Measurements from ENCODE around the gene P4HB.

P4HB gene

GRCh38 chr17:81794074-81794476 is 66.3 kb downstream of the P4HB start:
- no peak overlapping the region for H3K4me3 ChIP-seq (ENCODE audit: low read depth, low read length)
- ChIA-PET CTCF (interaction anchor here (1.3 kb wide), 1 partner anchor 56 kb away, joined by 5 read pairs; no protein-coding TSS in a partner anchor), POLR2A (no interaction called here)
- H3K36me3 ChIP-seq (ENCODE audit: control insufficient read depth in 2 of 2, insufficient read depth in 1 of 2, low read length in 2 of 2): no peaks in the 10 kb centered on the region; a peak in 1 of 3 replicates
- no peaks in the 10 kb centered on the region for H3K4me1 ChIP-seq (ENCODE audit: control insufficient read depth, insufficient read depth, low read length)
- H3K9me3 ChIP-seq (ENCODE audit: control insufficient read depth, insufficient read depth, low read depth, low read length): no peaks in the 10 kb centered on the region
- TF ChIP-seq ZNF621 (tag by site-specific recombination; IDR thresholded peaks at IDR 0.05) (no peak), ZNF2 (tag by site-specific recombination; IDR thresholded peaks at IDR 0.05) (no peak), ZNF426 (tag by site-specific recombination; IDR thresholded peaks at IDR 0.05) (no peak), ZNF248 (tag by site-specific recombination; IDR thresholded peaks at IDR 0.05) (0 out of 2 replicates have a peak, but pooled peaks have one; percentile 45), ZNF311 (tag by site-specific recombination; IDR thresholded peaks at IDR 0.05; ENCODE audit: borderline replicate concordance) (no peak), ZBTB1 (tag by site-specific recombination; IDR thresholded peaks at IDR 0.05) (no peak), SALL2 (tag by site-specific recombination; IDR thresholded peaks at IDR 0.05; ENCODE audit: borderline replicate concordance) (peak; percentile 68; the same call in 1 of the 2 replicates), ZNF266 (tag by site-specific recombination; IDR thresholded peaks at IDR 0.05; ENCODE audit: low read depth) (no peak), ZNF211 (tag by site-specific recombination; IDR thresholded peaks at IDR 0.05; ENCODE audit: low read depth) (no peak), KLF8 (tag by site-specific recombination; IDR thresholded peaks at IDR 0.05) (no peak), ZNF175 (tag by site-specific recombination; IDR thresholded peaks at IDR 0.05) (no peak), KLF17 (tag by site-specific recombination; IDR thresholded peaks at IDR 0.05) (no peak), OVOL3 (tag by site-specific recombination; IDR thresholded peaks at IDR 0.05) (no peak), ZNF239 (tag by site-specific recombination; IDR thresholded peaks at IDR 0.05) (0 out of 2 replicates have a peak, but pooled peaks have one; percentile 14), ZNF473 (tag by site-specific recombination; IDR thresholded peaks at IDR 0.05) (no peak), ZNF112 (tag by site-specific recombination; IDR thresholded peaks at IDR 0.05) (0 out of 2 replicates have a peak, but pooled peaks have one; percentile 5), ZNF776 (tag by site-specific recombination; IDR thresholded peaks at IDR 0.05; ENCODE audit: borderline replicate concordance) (0 out of 2 replicates have a peak, but pooled peaks have one; percentile 15), ZNF521 (tag by site-specific recombination; IDR thresholded peaks at IDR 0.05) (0 out of 2 replicates have a peak, but pooled peaks have one; percentile 64), ZNF391 (tag by site-specific recombination; IDR thresholded peaks at IDR 0.05; ENCODE audit: borderline replicate concordance, low read depth) (no peak), ZNF76 (tag by site-specific recombination; IDR thresholded peaks at IDR 0.05; ENCODE audit: borderline replicate concordance, low read depth) (no peak), SCRT2 (tag by site-specific recombination; IDR thresholded peaks at IDR 0.05) (no peak), ZSCAN4 (tag by site-specific recombination; IDR thresholded peaks at IDR 0.05) (peak; percentile 77; the same call in 1 of the 2 replicates), ZNF560 (tag by site-specific recombination; IDR thresholded peaks at IDR 0.05; ENCODE audit: borderline replicate concordance) (no peak), ZNF366 (tag by site-specific recombination; conservative IDR thresholded peaks at IDR 0.05) (no peak)
- TF ChIP-seq, protein P1, sequence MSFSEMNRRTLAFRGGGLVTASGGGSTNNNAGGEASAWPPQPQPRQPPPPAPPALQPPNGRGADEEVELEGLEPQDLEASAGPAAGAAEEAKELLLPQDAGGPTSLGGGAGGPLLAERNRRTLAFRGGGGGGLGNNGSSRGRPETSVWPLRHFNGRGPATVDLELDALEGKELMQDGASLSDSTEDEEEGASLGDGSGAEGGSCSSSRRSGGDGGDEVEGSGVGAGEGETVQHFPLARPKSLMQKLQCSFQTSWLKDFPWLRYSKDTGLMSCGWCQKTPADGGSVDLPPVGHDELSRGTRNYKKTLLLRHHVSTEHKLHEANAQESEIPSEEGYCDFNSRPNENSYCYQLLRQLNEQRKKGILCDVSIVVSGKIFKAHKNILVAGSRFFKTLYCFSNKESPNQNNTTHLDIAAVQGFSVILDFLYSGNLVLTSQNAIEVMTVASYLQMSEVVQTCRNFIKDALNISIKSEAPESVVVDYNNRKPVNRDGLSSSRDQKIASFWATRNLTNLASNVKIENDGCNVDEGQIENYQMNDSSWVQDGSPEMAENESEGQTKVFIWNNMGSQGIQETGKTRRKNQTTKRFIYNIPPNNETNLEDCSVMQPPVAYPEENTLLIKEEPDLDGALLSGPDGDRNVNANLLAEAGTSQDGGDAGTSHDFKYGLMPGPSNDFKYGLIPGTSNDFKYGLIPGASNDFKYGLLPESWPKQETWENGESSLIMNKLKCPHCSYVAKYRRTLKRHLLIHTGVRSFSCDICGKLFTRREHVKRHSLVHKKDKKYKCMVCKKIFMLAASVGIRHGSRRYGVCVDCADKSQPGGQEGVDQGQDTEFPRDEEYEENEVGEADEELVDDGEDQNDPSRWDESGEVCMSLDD (tag by site-specific recombination; IDR thresholded peaks at IDR 0.05): no peak
- TF ChIP-seq, protein P2, sequence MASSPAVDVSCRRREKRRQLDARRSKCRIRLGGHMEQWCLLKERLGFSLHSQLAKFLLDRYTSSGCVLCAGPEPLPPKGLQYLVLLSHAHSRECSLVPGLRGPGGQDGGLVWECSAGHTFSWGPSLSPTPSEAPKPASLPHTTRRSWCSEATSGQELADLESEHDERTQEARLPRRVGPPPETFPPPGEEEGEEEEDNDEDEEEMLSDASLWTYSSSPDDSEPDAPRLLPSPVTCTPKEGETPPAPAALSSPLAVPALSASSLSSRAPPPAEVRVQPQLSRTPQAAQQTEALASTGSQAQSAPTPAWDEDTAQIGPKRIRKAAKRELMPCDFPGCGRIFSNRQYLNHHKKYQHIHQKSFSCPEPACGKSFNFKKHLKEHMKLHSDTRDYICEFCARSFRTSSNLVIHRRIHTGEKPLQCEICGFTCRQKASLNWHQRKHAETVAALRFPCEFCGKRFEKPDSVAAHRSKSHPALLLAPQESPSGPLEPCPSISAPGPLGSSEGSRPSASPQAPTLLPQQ (tag by site-specific recombination; IDR thresholded peaks at IDR 0.05): no peak
- TF ChIP-seq, protein P3, sequence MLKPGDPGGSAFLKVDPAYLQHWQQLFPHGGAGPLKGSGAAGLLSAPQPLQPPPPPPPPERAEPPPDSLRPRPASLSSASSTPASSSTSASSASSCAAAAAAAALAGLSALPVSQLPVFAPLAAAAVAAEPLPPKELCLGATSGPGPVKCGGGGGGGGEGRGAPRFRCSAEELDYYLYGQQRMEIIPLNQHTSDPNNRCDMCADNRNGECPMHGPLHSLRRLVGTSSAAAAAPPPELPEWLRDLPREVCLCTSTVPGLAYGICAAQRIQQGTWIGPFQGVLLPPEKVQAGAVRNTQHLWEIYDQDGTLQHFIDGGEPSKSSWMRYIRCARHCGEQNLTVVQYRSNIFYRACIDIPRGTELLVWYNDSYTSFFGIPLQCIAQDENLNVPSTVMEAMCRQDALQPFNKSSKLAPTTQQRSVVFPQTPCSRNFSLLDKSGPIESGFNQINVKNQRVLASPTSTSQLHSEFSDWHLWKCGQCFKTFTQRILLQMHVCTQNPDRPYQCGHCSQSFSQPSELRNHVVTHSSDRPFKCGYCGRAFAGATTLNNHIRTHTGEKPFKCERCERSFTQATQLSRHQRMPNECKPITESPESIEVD (tag by site-specific recombination; IDR thresholded peaks at IDR 0.05): no peak
- no peak overlapping the region for H3K27ac ChIP-seq (ENCODE audit: extremely low read depth, low read depth, low read length)

All from HEK293 (cell line).